ENCODE data around the gene VASP.

VASP gene

GRCh38 chr19:45515807-45516401 is 8.6 kb downstream of the VASP start:
- DNase-seq (ENCODE audit: low read depth) = no peak
- no peak overlapping the region for H3K4me3 ChIP-seq (ENCODE audit: control insufficient read depth, low read depth, low read length)
- TF ChIP-seq CTCF (conservative IDR thresholded peaks at IDR 0.05; ENCODE audit: control insufficient read depth, insufficient read depth, low read depth, low read length) = no peak

- H3K4me3 ChIP-seq (ENCODE audit: control insufficient read depth, low read depth, low read length) = no peak overlapping the region
- DNase-seq (ENCODE audit: low read depth) = no peak
- no peak for TF ChIP-seq CTCF (conservative IDR thresholded peaks at IDR 0.05; ENCODE audit: control insufficient read depth, insufficient read depth, low read depth, low read length)
Observed at GRCh38 chr19:45517238-45517637, 10.0 kb downstream of the VASP start.

- TF ChIP-seq CTCF (conservative IDR thresholded peaks at IDR 0.05; ENCODE audit: control insufficient read depth, insufficient read depth, low read depth, low read length) = no peak
- DNase-seq (ENCODE audit: low read depth) = no peak
Observed at GRCh38 chr19:45517641-45518468, 10.6 kb downstream of the VASP start.

GRCh38 chr19:45518469-45518826 is 11.2 kb downstream of the VASP start:
- no peak for TF ChIP-seq CTCF (conservative IDR thresholded peaks at IDR 0.05; ENCODE audit: control insufficient read depth, insufficient read depth, low read depth, low read length)
- no peak overlapping the region for H3K4me3 ChIP-seq (ENCODE audit: control insufficient read depth, low read depth, low read length)
- DNase-seq (ENCODE audit: low read depth) = no peak

More at GRCh38 chr19:45517641-45518468, 10.6 kb downstream of the VASP start:
- no peak overlapping the region for H3K4me3 ChIP-seq (ENCODE audit: control insufficient read depth, low read depth, low read length)

- H3K4me3 ChIP-seq (ENCODE audit: control insufficient read depth, low read depth, low read length) = no peak overlapping the region
- DNase-seq (ENCODE audit: low read depth) = no peak
- TF ChIP-seq CTCF (conservative IDR thresholded peaks at IDR 0.05; ENCODE audit: control insufficient read depth, insufficient read depth, low read depth, low read length) = no peak
Observed at GRCh38 chr19:45522010-45522941, 15.0 kb downstream of the VASP start.

- peak; percentile 86 for TF ChIP-seq CTCF (conservative IDR thresholded peaks at IDR 0.05; ENCODE audit: control insufficient read depth, insufficient read depth, low read depth, low read length)
- peak; percentile 84 for DNase-seq (ENCODE audit: low read depth)
- no peak overlapping the region for H3K4me3 ChIP-seq (ENCODE audit: control insufficient read depth, low read depth, low read length)
Observed at GRCh38 chr19:45523642-45524256, 16.5 kb downstream of the VASP start.
